H1 (cell line): ENCODE data around the gene MTF2.

ENCODE experiments used
- BCL11A ChIP-seq, 2 experiments: IDR thresholded peaks; one replicate each; pipeline ENCODE4 v1.6.1; 2011; ENCODE audit warnings: low read depth in 2 of 2, low read length in 2 of 2, mild to moderate bottlenecking in 2 of 2
- CHD1 ChIP-seq: IDR thresholded peaks from 2 replicates; pipeline ENCODE4 v1.6.1; 2012; ENCODE audit warnings: low read depth, low read length, improper control_type of control experiment
- CHD2 ChIP-seq: IDR thresholded peaks from 2 replicates; pipeline ENCODE4 v1.6.1; 2012; ENCODE audit warnings: low read length, improper control_type of control experiment
- EZH2 ChIP-seq: fragments of 200-600 bp; sonication (generic); IDR thresholded peaks from 2 replicates; pipeline ENCODE4 v1.7.1; 2012; ENCODE audit warnings: low read depth, mild to moderate bottlenecking, moderate library complexity, low read length, inconsistent platforms; ENCODE audit not compliant: severe bottlenecking
- GABPA ChIP-seq: IDR thresholded peaks from 2 replicates; pipeline ENCODE4 v1.6.1; 2011; ENCODE audit warnings: mild to moderate bottlenecking, low read length, moderate library complexity, borderline replicate concordance; ENCODE audit not compliant: insufficient read depth
- JUND ChIP-seq: IDR thresholded peaks from 2 replicates; pipeline ENCODE4 v1.6.1; 2011; ENCODE audit warnings: mild to moderate bottlenecking, improper control_type of control experiment, low read length
- KDM5A ChIP-seq: fragments of 200-600 bp; IDR thresholded peaks from 2 replicates; pipeline ENCODE4 v1.7.1; 2012; ENCODE audit warnings: mild to moderate bottlenecking, low read length, inconsistent platforms, mixed read lengths
- POLR2AphosphoS5 ChIP-seq: IDR thresholded peaks from 2 replicates; pipeline ENCODE4 v1.6.1; 2011; ENCODE audit warnings: low read depth, low read length
- SIN3A ChIP-seq, 2 experiments: IDR thresholded peaks in 1 of 2; conservative IDR thresholded peaks in 1 of 2; 2 replicates each; pipeline ENCODE4 v1.6.1; 2011 to 2012; ENCODE audit warnings: low read length in 2 of 2, improper control_type of control experiment in 1 of 2, low read depth in 1 of 2, mild to moderate bottlenecking in 1 of 2
- SRF ChIP-seq: IDR thresholded peaks from 2 replicates; pipeline ENCODE4 v1.6.1; 2011; ENCODE audit warnings: mild to moderate bottlenecking, low read depth, low read length, moderate library complexity
- TF ChIP-seq, protein P1 (sequence below), 3 experiments: IDR thresholded peaks; 1 replicate in 2 of 3; 2 replicates in 1 of 3; pipeline versions ENCODE4 v1.5.1 to v1.6.1; 2011; ENCODE audit warnings: low read length in 3 of 3, mild to moderate bottlenecking in 3 of 3, inconsistent platforms in 2 of 3, low read depth in 1 of 3, moderate library complexity in 1 of 3; ENCODE audit not compliant: insufficient read depth in 1 of 3; ENCODE audit errors: control extremely low read depth in 1 of 3
- TF ChIP-seq, protein P2 (sequence below): IDR thresholded peaks from 2 replicates; pipeline ENCODE4 v1.6.1; 2012; ENCODE audit warnings: inconsistent platforms

DNA sequence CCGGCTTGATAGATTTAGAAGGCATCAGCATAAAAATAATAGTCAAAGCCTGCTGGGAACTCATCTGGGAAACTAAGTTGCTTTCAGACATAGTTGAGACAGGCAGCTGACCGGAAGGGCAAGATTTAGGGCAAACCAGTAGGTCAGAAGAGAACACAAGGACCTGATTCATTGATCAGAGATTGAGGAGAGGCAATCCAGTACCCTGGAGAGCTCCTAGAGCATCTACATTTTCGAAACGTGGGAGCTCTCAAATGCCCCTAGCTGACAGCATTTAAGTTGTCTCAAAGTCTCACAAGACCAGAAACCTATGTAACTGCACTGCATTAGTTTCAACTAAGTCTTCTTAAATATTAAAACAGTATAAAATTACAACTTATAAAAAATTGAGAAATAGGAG is 22.9 kb upstream of the MTF2 start:
- no peak for TF ChIP-seq SRF
- no peak for TF ChIP-seq GABPA
- no peak for TF ChIP-seq CHD1
- TF ChIP-seq, protein P1, sequence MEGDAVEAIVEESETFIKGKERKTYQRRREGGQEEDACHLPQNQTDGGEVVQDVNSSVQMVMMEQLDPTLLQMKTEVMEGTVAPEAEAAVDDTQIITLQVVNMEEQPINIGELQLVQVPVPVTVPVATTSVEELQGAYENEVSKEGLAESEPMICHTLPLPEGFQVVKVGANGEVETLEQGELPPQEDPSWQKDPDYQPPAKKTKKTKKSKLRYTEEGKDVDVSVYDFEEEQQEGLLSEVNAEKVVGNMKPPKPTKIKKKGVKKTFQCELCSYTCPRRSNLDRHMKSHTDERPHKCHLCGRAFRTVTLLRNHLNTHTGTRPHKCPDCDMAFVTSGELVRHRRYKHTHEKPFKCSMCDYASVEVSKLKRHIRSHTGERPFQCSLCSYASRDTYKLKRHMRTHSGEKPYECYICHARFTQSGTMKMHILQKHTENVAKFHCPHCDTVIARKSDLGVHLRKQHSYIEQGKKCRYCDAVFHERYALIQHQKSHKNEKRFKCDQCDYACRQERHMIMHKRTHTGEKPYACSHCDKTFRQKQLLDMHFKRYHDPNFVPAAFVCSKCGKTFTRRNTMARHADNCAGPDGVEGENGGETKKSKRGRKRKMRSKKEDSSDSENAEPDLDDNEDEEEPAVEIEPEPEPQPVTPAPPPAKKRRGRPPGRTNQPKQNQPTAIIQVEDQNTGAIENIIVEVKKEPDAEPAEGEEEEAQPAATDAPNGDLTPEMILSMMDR (IDR thresholded peaks at IDR 0.05; ENCODE audit: control extremely low read depth in 1 of 3, insufficient read depth in 1 of 3, low read depth in 1 of 3, low read length in 3 of 3): peak in 2 of 3 experiments; percentile 12 to 16; a peak in 2 of 4 replicates
- TF ChIP-seq KDM5A: no peak
- TF ChIP-seq POLR2AphosphoS5: no peak
- TF ChIP-seq CHD2: no peak
- TF ChIP-seq BCL11A (IDR thresholded peaks at IDR 0.05; ENCODE audit: low read depth in 2 of 2, low read length in 2 of 2): no peak
- peak; percentile 88 to 93; a peak in 3 of 4 replicates for TF ChIP-seq SIN3A (conservative IDR thresholded peaks at IDR 0.05 in 1 of 2, IDR thresholded peaks at IDR 0.05 in 1 of 2; ENCODE audit: low read depth in 1 of 2, low read length in 2 of 2)
- no peak for TF ChIP-seq EZH2
- TF ChIP-seq JUND: no peak
- TF ChIP-seq, protein P2, sequence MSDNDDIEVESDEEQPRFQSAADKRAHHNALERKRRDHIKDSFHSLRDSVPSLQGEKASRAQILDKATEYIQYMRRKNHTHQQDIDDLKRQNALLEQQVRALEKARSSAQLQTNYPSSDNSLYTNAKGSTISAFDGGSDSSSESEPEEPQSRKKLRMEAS: no peak
